Measurements from ENCODE around the gene TPSAB1. TPM values are rescaled to one million over a fixed set of nuclear protein-coding genes. Genes with fewer than 3 reads are reported as not detected.
"Not testable (repeated sequence)": the region's sequence is repeated elsewhere in the genome, so short reads cannot be mapped to it uniquely, and the experiment has no call there.

TPSAB1 gene
- total RNA-seq, 1 experiment from 2014 or later = not detected

DNA sequence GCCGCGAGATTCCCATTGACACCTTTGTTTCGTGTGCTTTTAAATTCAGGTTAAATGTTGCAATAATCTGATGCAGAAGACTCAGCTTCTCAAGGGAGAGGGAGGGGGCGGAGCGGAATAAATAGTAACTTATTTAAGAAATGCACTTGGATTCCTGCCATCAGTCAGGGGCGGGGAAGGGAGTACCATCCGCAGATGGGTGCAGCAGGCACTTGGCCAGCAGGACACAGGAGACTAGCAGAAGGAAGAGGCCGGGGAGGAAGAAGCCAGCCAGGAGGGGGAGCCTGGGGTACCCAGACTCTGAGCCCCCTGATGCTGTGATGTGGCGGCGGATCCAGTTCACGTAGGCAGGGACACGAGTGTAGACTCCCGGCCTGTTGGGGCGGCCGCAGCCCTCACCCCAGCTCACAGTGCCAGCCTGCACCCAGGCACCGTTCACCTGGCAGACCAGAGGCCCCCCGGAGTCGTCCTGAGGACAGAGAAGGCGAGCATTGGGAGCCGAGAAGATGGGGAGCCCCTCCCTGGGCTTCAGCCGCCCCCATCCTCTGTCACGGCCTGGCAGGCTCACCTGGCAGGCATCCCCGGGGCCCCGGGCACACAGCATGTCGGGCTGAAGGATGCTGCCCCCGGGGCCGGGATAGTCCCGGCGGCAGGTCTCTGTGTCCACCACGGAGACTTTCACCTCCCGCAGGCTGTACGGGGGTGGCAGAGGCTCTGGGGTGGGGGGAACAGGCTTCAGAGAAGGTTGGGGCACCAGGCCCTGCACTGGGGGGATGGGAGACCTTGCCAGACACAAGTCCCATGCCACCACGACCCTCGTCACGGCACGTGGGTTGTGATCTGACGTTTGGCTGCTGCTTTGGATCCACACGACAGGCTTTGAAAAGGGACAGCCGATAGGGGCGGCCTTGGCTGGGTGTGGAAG lies 18.6 kb upstream of the TPSAB1 start:
- DNase-seq (ENCODE audit: low spot score) = no peak
- in situ Hi-C loops (cut with HindIII; ENCODE audit: low sequenced_read_pairs) = no loop called here

DNA sequence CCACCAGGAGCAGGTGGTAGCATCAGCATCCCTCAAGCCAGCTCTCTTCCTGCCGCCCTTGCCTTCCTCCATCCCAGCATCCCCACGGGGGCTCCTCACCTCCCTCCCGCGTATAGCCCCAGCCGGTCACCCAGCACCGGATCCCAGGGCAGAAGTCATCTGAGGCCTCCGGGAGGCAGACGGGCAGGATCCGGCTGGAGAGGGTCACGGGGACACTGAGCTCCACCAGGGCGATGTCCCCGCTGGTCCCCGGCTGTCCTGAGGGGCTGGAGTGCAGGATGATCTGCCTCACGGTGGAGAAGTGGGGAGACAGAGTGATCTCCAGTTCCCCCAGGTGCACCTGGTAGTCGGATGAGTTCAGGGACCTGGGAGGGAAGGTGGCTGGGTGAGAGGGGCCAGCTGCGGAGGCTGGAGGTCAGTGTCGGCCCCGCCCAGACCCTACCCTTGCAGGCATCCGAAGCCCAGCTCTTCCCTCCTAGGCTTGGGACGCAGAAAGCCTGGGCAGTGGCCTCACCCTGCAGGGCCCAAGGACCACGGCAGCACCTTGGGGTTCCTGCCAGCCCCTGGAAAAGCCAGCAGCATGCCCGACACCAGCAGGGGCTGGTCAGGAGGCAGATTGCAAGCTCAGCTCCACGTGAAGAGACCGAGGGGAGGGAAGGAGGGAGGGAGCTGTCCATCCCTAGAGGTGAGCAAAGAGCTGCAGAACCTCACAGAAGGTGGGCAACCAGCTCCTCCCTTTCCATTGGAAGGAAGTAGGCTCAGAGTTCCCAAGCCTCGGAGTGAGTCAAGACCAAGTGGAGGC lies 17.8 kb upstream of the TPSAB1 start:
- in situ Hi-C loops (cut with HindIII; ENCODE audit: low sequenced_read_pairs) = no loop called here
- DNase-seq (ENCODE audit: low spot score) = no peak

DNA sequence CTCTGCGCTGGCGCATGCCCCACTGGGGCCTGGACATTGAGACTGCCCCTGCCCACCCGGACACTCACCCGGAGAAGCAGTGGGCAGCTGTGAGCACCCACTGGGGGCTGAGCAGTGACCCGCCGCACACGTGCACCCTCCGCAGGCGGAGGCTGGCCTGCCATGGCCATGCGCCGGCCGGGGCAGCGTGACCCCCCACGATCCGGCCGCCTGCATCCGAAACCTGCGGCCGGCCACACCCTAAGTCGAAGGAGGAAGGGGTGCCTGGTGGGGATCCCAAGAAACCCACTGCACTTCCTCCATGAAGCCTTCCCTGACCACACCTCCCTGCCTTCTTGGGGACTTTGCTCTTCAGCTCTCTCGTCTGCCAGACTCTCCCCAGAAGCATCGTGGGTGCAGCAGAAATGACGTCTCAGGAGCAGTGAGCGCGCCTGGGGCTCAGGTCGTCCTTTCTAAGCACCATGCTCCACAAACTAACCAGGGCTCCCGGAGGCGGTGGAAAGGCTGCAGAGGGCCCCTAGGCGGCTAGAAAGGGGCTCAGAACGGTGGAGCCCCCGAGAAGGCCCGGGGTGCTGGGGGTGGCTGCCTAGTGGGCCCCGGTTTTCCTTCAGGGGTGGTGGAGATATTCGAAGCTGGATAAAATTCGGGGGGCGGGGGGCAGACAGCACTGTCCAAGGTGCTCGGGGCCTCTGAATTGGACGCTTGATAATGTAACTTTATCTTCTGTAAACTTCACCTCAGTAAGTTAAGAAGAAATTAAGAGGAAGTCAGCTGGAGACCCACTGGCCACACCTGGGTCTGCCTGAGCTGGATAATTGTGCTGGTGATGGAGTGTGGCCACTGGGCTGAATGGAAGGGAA lies 16.9 kb upstream of the TPSAB1 start:
- no peak for DNase-seq (ENCODE audit: low spot score)
- in situ Hi-C loops (cut with HindIII; ENCODE audit: low sequenced_read_pairs) = no loop called here

DNA sequence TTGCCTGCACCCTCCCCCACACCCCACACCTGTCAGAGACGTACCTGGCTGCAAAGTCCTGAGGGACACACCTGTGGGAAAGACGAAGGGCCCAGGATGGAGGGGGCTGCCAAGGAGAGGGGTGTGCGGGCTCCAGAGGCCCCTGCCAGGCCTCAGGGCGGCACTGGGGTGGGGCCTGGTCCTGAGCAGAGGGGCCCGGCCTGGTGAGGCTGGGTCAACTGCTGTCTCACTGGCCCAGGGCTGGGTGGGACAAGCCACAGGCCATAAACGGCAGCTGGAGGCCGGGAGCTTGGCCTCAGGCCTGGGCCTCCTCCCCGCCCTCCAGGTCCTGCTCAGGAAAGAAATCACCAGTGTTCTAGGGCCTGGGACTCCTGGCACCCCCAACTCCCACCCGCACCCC lies 15.9 kb upstream of the TPSAB1 start:
- DNase-seq (ENCODE audit: low spot score) = no peak
- in situ Hi-C loops (cut with HindIII; ENCODE audit: low sequenced_read_pairs) = no loop called here

DNA sequence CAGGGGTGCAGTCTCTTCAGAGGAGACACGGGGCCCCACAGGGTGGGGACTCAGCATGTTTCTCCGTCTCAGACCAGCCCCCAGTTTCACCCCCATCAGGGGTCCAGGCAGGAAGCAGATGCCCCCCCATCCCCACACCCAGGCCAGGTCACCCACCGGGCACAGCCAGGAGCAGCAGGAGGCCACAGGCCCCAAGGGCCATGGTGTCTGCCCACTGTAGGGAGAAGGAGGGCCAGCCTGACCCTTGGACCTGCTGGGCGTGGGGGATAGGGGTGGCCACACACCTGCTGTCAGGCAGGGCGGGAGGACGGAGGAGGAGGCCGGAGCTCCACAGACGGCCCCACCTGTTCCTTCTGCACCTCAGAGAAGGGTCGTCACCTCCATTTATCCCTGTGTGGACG lies 15.5 kb upstream of the TPSAB1 start, which contains the start of gene TPSG1:
TPSG1 (minus strand) TSS at position 218 of the 401 bp plus-strand sequence; CDS start at position 202, 16 bp downstream.
- in situ Hi-C loops (cut with HindIII; ENCODE audit: low sequenced_read_pairs) = no loop called here
- DNase-seq (ENCODE audit: low spot score) = no peak

DNA sequence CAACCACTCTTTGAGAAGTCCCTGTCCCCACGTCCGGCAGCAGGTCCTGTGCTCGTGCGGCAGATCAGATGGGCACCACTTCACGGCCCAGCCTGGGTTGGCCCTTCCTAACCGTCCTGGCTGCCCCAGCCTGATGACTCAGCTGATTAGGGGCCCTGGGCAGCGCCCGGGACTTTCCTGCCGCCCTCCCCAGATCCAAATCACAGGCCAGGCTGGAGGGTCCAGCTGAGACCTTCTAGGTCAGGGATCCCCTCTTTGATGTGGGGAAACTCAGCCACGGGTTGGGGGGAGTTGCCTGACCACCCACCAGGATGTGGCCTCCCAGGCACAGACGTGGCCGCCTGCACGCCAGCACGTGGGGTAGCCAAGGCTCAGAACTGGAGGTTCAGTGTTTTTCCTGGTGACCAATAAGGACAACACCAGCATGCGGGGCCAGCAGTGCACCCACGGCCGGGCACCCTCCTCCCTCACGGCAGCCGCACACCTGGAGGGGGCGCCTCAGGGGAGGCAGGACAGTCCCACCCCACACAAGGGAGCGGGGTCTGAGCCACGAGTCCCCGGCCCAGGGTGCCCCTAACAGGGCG lies 14.7 kb upstream of the TPSAB1 start:
- DNase-seq (ENCODE audit: low spot score); in situ Hi-C loops (cut with HindIII; ENCODE audit: low sequenced_read_pairs): not testable (repeated sequence)

DNA sequence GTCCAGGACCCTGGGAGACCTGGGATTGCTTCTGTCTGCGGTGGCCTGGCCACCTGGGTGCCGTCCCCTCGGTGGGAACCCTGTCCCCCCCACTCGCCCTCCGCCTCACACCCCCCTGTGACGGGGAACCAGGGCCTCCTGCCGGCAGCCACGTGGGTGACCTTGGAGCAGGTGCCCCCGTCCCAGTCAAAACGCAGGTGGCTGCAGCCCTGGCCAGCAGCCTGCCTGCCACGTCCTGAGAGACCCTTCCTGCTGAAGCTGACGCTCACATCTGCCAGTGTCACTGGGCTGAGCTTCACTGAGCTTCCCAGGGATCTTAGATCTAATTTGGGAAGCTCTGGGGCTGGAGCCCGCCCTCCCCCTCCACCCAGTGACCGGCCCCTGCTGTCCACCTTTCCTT lies 13.8 kb upstream of the TPSAB1 start:
- DNase-seq (ENCODE audit: low spot score); in situ Hi-C loops (cut with HindIII; ENCODE audit: low sequenced_read_pairs): not testable (repeated sequence)

DNA sequence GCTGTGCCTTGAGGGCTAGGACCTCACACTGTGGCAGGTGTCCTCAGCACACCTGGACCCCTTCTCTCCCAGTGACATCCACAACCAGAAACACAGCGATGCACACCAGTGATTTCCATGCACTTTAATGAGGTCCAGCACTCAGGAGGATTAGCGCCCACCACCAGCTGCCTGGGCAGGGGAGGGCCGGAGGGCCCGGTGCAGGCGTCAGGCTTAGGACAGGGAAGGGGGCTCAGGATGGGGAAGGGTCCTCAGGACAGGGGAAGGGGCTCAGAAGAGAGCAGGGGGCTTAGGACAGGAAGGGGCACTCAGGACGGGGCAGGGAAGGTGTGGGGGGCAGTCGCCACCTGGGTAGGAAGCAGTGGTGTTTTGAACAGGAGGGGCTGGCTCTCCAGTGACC lies 12.3 kb upstream of the TPSAB1 start:
- DNase-seq (ENCODE audit: low spot score); in situ Hi-C loops (cut with HindIII; ENCODE audit: low sequenced_read_pairs): not testable (repeated sequence)

DNA sequence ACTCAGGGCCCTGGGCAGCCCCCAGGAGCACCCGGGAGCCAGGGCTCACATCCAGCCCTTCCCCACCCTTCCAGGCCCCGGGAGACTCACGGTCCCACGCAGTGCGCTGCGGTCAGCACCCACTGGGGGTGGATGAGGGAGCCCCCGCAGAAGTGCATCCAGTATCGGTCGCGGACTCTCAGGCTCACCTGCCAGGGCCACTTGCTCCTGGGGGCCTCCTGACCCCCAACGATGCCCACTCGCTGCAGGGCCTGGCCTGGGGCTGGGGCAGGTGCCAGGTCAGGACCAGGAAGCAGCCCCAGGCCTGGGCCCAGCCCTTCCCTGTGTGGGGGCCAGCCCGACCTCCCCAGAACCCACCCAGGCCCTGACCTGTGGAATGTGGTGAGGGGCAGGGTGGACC lies 11.0 kb upstream of the TPSAB1 start:
- in situ Hi-C loops (cut with HindIII; ENCODE audit: low sequenced_read_pairs); DNase-seq (ENCODE audit: low spot score): not testable (repeated sequence)

DNA sequence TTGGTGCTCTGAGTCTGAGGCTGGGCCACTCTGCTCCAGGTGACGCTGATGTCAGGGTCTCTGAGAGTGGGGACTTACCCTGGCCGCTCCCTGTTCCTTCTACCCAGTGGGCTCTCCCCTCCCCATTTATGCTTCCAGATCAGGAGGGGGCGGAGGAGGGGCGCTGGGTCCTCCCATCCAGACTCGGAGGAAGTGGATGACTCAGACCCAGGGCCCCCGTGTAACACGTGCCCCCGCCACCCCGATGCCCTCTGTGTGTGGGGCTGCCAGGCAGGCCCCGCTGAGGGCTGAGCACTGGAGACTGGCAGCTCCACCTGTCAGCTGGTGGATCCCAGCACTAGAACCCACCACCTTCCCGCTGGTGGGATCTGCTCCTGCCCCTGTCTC lies 10.4 kb upstream of the TPSAB1 start, which contains the start of gene TPSB2:
TPSB2 (minus strand) TSS at position 101 of the 387 bp plus-strand sequence. CDS start 233 bp downstream, outside the sequence.
- in situ Hi-C loops (cut with HindIII; ENCODE audit: low sequenced_read_pairs); DNase-seq (ENCODE audit: low spot score): not testable (repeated sequence)

DNA sequence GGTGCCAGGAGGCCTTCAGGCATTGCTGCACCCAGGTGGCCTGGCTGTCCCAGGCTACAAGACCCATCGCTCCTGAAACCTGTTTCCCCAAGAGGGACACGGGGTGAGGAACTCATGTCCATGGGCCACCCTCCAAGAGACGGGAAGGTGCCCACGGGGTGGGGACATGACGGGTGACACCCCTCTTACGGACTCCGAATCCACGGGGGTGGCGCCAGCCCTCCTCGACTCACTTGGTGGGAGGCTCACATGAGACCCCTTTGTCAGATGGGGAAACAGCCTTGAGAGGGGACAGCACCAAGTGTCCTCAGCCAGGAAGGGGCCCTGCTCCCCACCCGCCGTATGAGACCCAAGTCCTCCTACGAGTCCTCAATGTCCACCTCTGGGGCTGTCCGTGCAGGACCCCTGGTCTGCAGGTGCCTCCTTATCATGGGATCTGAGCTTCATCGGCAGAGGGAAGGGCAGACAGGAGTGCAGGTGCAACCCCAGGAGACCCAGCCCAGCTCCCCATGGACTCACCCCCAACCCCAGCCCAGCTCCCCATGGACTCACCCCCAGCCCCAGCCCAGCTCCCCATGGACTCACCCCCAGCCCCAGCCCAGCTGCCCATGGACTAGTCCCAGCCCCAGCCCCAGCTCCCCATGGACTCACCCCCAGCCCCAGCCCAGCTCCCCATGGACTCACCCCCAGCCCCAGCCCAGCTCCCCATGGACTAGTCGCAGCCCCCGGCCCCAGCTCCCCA lies 9.9 kb upstream of the TPSAB1 start:
- DNase-seq (ENCODE audit: low spot score); in situ Hi-C loops (cut with HindIII; ENCODE audit: low sequenced_read_pairs): not testable (repeated sequence)

DNA sequence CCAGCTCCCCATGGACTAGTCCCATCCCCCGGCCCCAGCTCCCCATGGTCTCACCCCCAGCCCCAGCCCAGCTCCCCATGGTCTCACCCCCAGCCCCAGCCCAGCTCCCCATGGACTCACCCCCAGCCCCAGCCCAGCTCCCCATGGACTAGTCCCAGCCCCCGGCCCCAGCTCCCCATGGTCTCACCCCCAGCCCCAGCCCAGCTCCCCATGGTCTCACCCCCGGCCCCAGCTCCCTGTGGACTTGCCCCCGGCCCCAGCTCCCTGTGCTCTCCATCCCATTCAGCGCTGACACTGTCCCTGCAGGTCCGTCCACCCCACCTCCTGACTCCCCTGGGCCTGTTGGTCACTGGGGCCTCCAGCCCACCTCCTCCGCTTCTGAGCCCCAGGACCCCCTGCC lies 9.2 kb upstream of the TPSAB1 start:
- in situ Hi-C loops (cut with HindIII; ENCODE audit: low sequenced_read_pairs); DNase-seq (ENCODE audit: low spot score): not testable (repeated sequence)

DNA sequence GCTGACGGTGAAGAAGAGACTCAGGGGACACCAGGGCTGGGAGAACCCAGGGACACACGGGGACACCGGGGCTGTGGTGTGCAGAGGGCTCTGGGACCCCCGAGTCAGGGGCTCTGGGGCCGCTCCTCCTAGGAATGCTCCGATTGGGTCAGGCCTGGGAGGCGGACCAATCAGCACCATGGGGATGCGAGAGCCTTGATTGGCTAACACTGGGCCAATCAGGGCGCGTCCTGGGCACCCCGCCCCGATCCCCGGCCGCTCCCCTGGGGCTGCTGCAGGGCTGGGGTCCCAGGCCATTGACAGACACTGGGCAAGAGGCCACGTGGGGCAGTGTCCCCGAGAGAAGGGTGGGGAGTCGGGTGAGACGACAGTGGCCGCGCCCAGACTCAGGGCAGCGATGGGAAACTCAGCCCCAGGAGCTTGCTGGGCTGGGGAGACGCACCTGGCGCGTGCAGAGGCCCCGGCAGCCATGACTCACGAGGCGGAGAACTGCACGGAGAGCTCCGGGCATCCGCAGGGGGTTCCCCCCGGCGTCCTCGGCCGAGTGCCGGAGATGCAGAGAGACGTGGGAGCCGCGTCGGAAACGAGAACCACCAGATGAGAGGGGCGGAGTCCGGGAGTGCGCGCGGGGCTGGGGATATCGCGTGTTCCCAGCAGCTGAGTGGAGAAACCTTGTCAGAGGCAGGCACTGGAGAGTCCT lies 8.3 kb upstream of the TPSAB1 start:
- in situ Hi-C loops (cut with HindIII; ENCODE audit: low sequenced_read_pairs); DNase-seq (ENCODE audit: low spot score): not testable (repeated sequence)

DNA sequence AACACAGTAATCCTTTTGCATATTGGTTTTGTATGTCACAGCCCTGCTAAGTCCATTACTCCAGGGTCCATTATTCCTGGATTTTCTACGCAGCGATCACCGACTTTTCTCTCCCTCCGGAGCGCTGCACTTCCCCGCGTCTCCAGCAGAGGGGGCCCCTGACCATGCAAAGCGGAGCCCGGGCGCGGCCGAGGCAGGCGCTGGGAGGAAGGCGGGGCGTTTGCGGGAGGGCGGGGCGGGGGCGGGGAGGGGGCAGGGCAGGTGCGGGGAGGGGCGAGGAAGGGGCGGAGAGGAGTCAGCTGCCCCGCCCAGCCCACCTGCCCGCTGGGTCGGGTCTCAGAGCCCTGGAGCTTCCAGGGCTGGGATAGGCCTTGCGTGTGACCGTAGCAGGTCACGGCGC lies 3.8 kb upstream of the TPSAB1 start:
- in situ Hi-C loops (cut with HindIII; ENCODE audit: low sequenced_read_pairs); DNase-seq (ENCODE audit: low spot score): not testable (repeated sequence)

DNA sequence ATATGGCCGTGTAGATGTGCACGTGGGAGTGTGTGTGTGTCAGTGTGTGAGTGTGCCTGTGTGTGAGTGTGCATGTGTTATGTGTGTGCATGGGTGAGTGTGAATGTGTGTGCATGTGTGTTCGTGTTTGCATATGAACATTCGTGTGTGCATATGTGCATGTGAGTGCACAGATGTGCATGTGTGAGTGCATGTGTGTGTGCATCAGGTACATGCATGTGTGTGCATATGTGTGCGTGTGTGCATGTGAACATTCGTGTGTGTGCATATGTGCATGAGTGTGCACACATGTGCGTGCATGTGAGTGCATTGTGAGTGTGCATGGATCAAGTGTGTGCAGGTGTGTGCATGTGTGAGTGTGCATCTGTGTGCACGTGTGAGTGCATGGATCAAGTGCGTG lies 2.5 kb upstream of the TPSAB1 start:
- in situ Hi-C loops (cut with HindIII; ENCODE audit: low sequenced_read_pairs) = no loop called here
- no peak for DNase-seq (ENCODE audit: low spot score)

DNA sequence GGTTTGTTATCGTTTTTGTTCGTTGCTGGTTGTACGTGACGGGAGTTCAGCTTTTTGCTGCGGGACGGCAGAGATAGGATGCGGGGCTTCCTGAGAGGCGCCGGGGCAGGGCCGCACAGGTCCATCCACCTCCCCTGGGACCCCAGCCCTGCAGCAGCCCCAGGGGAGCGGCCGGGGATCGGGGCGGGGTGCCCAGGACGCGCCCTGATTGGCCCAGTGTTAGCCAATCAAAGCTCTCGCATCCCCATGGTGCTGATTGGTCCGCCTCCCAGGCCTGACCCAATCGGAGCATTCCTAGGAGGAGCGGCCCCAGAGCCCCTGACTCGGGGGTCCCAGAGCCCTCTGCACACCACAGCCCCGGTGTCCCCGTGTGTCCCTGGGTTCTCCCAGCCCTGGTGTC lies 1.6 kb upstream of the TPSAB1 start:
- DNase-seq (ENCODE audit: low spot score); in situ Hi-C loops (cut with HindIII; ENCODE audit: low sequenced_read_pairs): not testable (repeated sequence)

DNA sequence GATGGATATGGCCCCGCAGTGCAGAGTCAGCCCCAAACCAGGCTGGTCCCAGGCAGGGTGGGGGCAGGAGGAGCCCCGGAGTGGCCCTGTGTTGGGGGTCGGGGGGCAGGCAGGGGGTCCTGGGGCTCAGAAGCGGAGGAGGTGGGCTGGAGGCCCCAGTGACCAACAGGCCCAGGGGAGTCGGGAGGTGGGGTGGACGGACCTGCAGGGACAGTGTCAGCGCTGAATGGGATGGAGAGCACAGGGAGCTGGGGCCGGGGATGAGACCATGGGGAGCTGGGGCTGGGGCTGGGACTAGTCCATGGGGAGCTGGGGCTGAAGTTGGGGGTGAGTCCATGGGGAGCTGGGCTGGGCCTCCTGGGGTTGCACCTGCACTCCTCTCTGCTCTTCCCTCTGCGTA lies 930 bp upstream of the TPSAB1 start:
- DNase-seq (ENCODE audit: low spot score); in situ Hi-C loops (cut with HindIII; ENCODE audit: low sequenced_read_pairs): not testable (repeated sequence)

All from G401 (cell line).